Fibroblast of skin of back (primary cell): ENCODE results near the gene PPP4R2.
"Not testable (repeated sequence)": the region's sequence is repeated elsewhere in the genome, so short reads cannot be mapped to it uniquely, and the experiment has no call there.

ENCODE experiments used
- DNase-seq: peaks from one replicate; pipeline ENCODE4 v3.0.0-alpha.2; 2013

Gene PPP4R2

DNA sequence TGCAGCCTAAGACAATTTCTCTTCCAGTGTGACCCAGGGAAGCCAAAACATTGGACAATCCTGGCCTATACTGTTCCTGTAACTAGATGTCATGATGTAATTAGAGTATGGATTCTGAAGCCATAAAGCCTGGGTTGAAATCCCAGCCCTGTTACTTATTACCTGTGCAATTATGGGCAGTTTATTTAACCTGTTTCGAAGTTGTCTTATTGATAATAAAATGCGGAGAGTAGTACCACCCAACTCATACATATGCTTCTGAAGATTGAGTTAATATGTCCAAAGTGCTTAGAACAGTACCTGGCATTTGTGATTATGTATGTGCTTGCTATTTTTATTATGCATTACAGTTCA is 30.1 kb downstream of the PPP4R2 start:
- no peak for DNase-seq

DNA sequence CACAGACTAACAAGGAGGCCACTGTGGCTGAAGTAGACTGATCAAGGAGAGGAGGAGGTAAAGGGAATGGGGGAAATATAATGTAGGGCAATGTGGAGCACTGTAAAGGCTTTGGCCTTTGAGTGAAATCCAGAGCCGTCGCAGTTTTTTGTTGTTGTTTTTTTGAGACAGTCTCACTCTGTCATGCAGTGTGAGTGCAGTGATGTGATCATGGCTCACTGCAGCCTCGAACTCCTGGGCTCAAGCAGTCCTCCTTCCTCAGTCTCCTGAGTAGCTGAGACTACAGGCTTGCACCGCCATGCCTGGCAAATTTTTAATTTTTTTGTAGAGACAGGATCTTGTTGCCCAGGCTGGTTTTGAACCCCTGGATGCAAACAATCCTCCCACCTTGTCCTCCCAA is 32.2 kb downstream of the PPP4R2 start:
- DNase-seq = no peak

DNA sequence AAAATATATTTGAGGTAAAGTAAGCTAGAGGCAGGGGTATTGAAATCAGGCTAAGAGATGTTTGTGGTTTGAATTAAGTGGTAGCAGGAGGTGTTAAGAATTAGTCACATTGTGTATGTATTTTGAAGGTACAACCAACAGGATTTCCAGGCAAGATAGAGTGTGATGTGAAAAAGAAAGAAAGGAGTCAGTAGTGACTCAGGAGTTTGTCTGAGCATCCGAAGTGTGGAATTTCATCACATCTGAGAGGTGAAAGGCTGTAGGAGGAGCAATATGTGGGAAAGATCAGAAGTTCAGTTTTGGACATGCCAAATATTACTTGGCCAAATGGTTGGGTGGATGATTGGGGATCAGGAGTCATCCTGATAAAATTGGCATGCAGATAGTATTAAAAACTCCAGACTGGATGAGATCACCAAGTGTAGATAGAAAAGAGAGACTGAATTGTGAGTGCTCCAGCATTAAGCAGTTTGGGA is 32.7 kb downstream of the PPP4R2 start:
- peak; percentile 79 for DNase-seq

DNA sequence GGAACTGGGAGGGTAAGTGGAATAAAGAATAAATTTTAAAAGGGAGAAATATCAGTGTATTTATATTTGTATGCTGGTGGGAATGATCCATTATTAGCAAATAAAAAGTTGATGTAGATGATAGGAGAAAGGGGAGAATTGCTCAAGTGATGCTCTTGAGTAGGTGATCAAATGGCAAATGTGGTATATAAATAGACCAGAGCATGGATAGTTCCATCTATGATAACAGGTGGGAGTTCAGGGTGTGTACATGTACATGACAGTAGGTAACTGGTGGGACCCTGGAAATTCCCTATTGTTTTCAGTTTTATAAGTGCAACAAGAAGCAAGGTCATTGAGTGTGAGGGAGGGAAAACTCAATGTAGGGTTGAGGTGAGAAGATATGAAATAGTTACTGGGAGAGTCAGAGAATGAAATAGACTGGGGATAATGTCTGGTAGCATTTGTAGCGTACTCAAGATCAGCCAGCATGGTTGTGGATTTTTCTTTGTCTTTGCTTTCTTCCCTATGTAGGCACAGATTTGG is 33.5 kb downstream of the PPP4R2 start:
- no peak for DNase-seq

DNA sequence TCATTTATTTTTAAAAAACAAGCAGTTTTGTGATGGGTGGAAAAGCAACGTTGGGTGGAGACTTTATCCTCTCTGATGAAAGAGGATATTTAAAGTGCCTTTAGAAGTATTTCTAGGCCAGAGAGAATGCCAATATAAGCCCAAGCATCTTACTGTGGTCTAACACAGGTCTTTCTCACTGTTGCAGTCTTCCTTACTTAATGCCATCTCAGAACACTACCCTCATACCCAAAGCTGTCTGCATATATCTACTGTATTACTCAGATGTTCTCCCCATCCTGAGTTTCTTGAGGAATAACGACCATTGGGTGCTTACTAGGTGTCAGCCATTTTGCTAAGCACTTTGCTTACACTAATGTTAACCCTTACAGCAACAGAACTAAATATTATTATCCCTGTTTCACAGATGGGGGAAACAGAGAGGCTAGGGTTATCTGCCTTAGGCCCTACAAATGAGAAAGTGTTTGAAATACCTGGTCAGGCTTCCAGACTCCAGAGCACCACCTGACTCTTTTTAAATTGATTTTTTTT is 35.0 kb downstream of the PPP4R2 start:
- no peak for DNase-seq

DNA sequence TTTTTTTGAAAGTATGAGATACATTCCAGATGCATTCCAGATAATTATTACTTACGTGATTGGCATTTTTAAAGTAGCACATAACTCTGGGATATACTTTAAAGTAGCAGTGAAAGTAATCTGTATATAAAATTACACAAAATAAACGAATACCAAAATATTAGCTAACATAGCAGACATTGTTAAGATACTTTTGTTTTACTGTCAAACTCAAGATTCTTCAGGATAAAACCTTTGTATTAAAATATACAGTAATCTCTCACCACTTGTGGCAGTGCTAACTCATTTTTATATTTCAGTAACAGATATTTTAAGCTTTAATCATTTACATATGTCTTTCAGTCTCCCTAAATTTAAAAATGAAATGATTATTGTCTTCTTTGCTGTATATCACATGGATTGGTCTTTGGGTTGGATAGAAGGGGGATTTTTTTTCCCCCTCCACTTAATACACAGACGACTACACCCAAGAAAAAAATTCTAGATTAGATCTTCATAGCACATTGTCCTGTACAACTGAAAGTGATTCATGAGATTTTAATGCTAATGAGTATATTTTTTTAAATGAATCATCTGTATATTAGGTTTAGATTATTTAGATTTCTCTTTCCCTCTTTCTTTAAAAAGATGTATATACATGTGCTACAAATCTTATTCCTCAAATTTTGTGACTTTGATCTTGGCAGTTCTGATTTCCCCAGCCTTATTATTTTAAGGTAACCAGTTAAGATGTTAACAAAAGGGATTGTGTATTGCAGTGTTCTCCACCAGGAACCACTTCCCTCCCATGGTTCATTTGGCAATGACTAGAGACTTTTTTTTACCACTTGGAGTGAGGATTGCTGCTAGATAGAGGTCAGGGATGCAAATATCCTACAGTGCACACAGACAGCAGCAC is 40.3 kb downstream of the PPP4R2 start:
- peak; percentile 66 for DNase-seq

DNA sequence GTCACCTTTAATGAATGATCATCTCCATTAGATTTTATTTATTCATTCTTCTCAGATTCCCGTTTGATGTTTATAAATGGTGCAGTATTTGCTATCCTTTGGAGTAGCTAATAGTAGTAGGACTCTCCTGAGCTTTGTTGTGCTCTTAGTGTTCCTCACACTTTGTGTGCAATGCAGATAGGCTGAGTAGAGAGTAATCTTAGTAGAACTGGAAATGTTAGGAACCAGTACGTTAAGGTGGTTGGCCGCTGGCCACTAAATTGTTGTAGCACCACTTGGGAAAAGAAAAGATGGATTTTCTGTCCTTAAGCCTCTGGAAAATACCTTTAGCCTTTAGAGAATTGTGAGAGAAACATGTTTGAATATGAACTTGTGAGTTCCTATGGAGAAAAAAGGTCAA is 44.9 kb downstream of the PPP4R2 start:
- no peak for DNase-seq

DNA sequence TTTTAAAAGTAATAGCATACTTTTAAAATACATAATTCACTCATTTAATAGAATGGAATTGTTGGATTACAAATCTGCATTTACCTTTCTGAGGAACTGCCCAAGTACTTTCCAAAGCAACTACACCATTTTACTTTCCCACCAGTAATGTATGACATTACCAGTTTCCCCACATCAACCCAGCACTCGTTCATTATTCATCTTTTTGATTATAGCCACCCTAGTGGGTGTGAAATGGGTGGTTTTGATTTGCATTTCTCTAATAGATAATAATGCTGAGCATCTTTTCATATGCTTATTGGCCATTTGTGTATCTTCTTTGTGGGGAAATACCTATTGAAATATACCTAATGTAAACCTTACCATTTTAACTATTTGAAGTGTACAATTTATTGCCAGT is 46.8 kb downstream of the PPP4R2 start:
- DNase-seq = no peak

DNA sequence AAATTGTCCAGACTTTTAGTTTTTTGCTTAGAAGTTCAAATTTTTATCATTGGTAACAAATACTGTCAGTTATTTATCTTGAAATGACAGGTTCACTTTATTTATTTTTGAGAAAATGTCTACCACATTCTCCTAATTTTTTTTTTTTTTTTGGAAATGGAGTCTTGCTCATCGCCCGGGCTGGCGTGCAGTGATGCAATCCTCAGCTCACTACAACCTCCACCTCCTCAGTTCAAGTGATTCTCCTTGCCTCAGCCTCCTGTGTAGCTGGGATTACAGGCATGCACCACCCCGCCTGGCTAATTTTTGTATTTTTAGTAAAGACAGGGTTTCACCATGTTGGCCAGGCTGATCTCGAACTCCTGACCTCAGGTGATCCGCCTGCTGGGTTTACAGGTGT is 48.8 kb downstream of the PPP4R2 start:
- DNase-seq = no peak

DNA sequence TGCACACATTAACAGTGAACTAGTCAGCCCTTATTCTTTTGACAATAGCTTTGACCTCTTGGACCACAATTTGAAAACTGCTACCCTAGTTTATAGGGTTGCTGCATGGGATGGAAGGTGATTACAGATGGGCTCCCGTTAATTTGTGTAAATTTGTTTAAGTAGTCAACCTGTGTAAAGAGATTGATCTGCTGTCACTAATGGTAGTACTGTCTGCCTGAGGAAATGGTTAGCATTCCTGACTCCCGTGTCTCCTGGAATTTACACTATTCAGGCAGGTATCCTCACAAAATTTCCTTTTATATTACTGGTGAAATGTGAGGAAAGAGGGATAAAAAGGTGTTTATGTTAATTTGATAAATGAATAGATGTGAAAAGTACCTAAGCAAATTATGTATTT is 49.6 kb downstream of the PPP4R2 start:
- no peak for DNase-seq

DNA sequence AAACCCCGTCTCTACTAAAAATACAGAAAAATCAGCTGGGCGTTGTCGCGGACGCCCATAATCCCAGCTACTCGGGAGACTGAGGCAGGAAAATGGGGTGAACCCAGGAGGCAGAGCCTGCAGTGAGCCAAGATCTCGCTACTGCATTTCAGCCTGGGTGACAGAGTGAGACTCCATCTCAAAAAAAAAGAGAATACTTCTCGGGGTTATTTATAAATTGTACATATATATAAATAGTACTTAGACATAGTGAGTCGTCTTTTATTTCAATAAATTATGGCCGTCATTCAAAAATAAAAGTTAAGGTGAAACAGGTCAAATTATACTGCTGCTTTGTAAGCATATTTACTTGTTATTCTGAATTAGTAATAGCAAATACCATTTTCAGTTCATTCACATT is 52.7 kb downstream of the PPP4R2 start:
- no peak for DNase-seq

DNA sequence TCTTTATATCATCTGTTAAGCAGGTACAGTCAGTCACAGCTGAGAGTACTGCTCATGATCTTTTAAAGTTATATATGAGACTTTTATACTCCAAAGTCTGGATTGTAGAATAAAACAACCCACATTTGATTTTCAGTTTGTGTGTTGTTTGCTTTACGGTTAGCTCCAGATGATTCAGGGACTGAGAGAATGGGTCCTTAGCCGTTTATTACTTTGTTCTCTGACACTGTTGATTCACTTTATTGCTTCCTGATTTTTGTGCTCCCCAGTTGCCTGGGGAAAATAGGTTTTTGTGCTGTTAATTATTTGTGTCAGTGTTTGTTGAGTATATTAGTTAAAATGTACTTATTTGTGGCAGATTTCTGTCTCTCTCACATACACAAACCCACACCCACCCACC is 56.2 kb downstream of the PPP4R2 start:
- no peak for DNase-seq

DNA sequence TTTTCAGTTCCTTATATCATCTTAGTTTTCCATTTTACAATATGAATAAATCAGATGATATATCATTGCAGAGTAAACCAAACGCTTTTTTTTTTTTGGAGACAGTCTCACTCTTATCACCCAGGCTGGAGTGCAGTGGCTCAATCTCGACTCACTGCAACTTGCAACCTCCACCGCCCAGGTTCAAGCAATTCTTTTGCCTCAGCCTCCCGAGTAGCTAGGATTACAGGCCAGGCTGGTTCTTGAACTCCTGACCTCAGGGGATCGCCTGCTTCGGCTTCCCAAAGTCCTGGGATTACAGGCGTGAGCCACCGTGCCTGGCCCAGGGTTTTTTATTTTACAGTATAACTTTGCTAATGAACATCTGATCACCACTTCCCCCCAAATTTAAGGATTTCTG is 59.0 kb downstream of the PPP4R2 start:
- DNase-seq = no peak

DNA sequence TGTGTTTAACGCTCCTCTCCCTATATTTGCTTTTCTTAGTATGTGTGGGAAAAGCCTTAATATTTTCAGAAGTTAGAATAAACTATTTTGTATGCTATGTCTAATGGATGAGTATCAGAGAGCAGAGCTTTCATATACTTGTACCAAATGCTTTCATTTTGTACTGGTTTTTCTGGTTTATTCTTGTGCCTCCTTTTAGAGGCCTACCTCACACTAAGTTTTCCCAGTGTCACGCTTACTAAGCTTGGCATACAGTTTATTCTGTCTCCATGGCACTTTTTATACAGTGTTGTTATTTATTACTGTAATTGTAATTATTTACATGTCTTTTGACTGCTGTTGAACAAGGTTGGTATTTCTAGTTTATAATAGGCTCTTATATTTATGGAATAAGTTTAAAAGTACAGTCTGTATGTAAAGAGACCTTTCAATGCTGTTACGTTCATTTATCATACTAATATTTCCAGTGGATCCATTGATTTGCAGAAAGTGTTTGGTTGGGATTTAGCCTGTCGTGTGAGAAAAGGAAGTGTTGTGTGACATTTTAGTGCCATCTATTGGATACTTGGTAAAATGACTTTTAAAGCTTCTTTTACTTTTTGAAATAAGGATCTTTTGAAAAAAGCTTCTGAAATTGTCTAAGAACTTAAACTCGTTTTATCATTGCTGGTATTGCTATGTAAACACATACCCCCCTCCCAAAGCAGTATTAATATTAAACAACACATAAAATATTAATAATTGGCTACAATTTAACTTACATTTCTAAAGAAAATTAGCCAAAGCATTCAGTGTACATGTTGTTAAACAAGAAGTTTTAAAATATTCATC is 59.6 kb downstream of the PPP4R2 start:
- peak; percentile 53 for DNase-seq

DNA sequence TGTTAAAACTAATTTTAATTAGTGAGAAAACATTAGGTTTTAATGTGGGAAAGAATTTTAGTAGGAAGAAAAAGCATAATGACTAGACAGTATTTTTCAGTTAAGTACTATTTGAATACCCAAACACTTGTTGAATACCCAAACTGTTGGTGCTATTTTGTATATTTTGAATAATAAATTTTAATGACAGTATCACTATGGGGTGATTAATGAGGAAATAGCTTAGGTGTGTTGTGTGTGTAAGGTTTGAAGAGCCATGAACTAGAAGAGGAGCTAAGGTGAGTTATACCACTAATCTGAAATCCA is 60.2 kb downstream of the PPP4R2 start:
- DNase-seq = no peak

DNA sequence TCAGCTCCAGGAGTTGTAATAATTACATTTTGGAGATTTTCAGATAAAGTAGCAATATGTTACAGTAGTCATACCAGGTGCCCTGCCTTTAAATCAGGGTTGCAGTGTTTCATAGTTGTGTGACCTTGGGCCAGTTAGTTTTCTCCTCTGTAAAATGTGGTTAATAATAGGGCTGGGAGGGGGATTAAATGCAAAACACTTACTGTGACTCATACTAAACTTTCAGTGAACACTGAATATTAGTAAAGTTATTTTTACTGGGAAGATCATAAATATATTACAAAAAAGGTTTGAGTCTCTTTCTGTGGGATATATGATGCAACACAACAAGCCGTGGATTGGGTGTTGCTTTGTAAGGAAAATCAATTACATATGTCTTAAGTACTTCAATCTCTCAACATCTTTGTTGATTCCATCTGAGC is 63.7 kb downstream of the PPP4R2 start:
- DNase-seq = peak; percentile 38

DNA sequence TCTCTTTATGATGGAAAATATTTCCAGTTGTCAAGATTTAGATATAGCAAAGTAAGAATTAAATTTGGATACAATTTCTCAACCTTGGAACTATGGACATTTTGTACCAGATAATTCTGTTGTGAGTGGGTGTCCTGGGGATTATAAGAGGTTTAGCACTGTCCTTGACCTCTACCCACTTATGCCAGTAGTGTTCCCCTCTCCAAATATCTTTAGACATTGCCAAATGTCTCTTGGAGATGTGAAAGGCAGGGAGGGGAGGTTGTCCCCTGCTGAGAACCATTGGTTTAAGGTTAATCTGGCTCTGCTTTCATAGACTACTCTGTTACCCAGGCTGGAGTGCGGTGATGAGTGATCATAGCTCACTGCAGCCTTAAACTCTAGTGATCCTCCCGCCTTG is 64.8 kb downstream of the PPP4R2 start, which contains the start of gene EBLN2:
TSS of gene EBLN2 (plus strand) at position 244 of the 400 bp plus-strand sequence. CDS start 423 bp downstream, outside the sequence.
- no peak for DNase-seq

DNA sequence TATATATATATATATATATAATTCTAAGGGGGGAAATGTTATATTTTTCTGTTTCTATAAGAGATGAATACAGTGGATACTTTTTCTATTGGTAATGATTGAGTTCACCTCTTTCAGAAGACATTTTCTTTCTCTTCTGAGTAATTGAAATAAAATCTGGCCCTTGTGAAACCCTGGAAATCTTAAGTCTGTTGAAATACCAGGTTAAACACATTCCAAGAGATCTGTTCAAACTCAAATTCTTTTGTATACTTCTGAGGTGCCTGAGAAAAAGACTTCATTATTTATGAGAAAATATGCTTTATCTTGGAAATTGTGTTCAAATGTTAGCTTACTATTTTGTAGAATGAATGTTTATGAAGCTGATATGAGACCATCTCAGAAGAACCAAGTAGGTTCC is 69.6 kb downstream of the PPP4R2 start:
- DNase-seq = not testable (repeated sequence)

DNA sequence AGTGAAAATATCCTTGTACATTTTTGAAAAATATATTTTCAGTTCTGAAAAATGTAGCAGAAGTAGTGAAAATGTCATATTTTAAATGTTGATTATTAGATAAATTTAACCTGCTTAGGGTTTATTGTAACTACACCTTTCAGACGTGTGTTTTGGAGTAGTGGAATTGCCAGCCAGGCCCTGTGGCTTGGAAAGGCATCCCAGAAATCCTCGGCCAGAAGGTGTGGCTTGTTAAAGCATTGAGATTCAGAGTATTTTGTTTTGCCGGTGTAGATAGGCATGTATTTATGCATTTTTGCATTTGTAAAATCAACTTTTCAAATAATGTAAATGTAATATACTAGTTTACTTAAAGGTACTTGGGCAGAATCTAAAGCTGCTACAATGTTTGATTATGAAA is 71.8 kb downstream of the PPP4R2 start:
- DNase-seq = no peak

DNA sequence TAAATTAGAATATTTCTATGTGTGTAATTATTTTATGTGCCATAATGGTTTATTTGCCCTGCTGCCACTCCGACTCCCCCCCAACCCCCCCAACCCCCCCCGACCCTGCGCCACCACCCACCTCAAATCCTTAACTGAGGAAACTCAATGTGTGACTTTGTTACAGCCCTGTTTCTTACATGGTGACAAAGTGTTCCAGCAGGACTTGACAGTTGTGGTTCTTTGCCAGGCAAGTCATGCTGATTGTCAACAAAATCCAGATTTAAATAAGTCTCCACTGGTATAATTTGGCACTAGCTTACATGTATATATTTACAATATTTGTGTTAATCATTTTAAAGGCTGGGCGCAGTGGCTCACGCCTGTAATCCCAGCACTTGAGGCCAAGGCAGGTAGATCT is 72.6 kb downstream of the PPP4R2 start:
- no peak for DNase-seq

DNA sequence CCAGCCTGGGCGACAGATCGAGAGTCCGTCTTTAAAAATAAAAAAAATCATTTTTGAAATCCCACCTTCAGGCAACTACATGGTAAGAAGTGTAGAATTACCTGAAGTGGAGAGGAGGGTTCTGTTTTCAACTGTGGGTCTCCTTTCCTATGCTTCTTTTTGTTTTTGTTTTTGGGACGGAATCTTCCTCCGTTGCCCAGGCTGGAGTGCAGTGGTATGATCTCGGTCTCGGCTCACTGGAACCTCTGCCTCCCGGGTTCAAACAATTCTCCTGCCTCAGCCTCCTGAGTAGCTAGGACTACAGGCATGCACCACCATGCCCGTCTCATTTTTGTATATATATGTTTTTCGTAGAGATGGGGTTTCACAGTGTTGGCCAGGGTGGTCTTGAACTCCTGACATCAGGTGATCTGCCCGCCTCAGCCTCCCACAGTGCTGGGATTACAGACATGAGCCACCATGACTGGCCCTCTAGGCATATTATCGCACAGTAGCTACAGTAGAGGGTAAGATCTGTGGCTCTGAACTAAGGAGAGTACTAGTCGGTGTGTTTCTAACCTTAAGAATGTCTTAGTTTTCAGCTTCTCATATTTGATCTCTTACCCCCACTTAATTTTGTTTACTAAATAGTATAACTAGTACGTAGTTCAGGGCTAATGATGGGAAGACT is 73.3 kb downstream of the PPP4R2 start:
- no peak for DNase-seq

DNA sequence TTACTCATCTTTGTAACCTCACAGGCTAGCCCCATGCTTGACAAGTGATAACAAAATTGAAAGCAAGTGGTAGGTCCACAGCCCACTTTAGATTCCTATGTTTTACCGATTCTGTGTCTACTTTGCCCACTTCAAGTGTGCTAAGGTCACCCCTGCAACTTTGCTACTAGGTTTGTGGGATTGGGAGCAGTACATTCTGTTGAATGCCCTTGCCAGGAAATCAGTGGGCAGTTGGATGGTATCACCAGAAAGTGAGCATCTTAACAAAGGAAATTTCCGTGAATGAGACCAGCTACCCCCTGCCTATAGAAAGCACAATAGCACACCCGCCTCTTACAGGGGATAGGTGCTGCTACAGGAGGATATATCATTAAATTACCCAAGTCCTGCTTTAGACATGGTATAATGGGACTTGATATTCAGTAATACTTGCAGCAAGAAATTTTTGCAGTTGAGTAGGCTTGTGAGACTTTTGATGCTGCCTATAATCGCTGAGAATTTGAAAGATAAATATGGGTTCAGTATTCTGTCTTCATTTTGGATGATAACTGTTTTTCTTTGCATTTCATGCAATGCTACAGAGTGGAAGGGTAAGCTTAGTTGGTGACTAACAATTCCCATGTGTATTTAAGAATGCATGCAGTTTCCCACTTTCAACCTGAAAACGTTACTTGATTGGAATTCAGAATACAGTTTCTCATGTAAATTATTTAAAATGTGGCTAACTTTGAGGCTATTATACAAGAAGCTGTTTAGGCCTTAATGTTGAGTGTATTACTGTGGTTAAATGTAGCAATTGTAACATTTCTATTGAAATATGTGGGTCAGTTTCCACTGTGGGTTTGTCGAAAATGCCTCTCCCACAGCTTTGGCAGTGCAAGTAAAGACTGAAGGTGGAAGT is 74.3 kb downstream of the PPP4R2 start:
- DNase-seq = peak; percentile 97
